Muscle of leg (tissue), 11 donors: ENCODE results near the gene SHISA5. TPM values are rescaled to one million over a fixed set of nuclear protein-coding genes. Genes with fewer than 3 reads are reported as not detected.
A peak's percentile ranks its signal among the peaks of the same experiment; 100 is the strongest.
"Not testable (repeated sequence)": the region's sequence is repeated elsewhere in the genome, so short reads cannot be mapped to it uniquely, and the experiment has no call there.

Source experiments
- DNase-seq: peaks from one replicate; pipeline ENCODE4 v3.0.0; 2013
- H3K27ac ChIP-seq: one replicate; pipeline ENCODE4 v1.5.1; 2013; ENCODE audit warnings: mild to moderate bottlenecking, low read length, control low read depth
- H3K27me3 ChIP-seq: one replicate; pipeline ENCODE4 v1.6.1; 2013; ENCODE audit warnings: low read length; ENCODE audit not compliant: control insufficient read depth, insufficient read depth
- H3K36me3 ChIP-seq: one replicate; pipeline ENCODE4 v1.6.1; 2013; ENCODE audit warnings: low read length; ENCODE audit not compliant: control insufficient read depth, insufficient read depth
- H3K4me1 ChIP-seq: one replicate; pipeline ENCODE4 v1.6.1; 2013; ENCODE audit warnings: low read length; ENCODE audit not compliant: control insufficient read depth, insufficient read depth
- H3K4me3 ChIP-seq: one replicate; pipeline ENCODE4 v1.5.1; 2013; ENCODE audit warnings: low read length, control low read depth
- H3K9me3 ChIP-seq: replicated peaks from 2 replicates; pipeline ENCODE4 v1.6.1; 2013; ENCODE audit warnings: low read depth, low read length; ENCODE audit not compliant: control insufficient read depth
- WGBS: methylation state at CpG from one replicate; pipeline ENCODE4 v1.1.5; 2013; ENCODE audit warnings: missing lambda C conversion rate; ENCODE audit not compliant: insufficient coverage; 5-methylcytosine and 5-hydroxymethylcytosine counted together
- polyA plus RNA-seq, 8 donors: library from polyadenylated mRNA; unstranded; fragments of 120-200 nt; gene quantifications; one replicate each; pipeline versions ENCODE4 v1.2.1 to v1.2.3, GENCODE V29; 2013; ENCODE audit warnings: inconsistent platforms in 1 of 8, low replicate concordance in 1 of 8; ENCODE audit not compliant: insufficient read length in 8 of 8, insufficient read depth in 1 of 8
- total RNA-seq: library from RNA; stranded (reverse); fragments of 120-200 nt; gene quantifications from one replicate; pipeline ENCODE4 v1.2.4, GENCODE V29; 2013

SHISA5 gene
- total and polyA plus RNA-seq, 9 donors: 55.1 to 91.3 (median 72.7) TPM

GRCh38 chr3:48486952-48487351 is 17.0 kb downstream of the SHISA5 start:
- Histone ChIP-seq H3K4me3 (no peak overlapping the region), H3K4me1 (no peaks in the 10 kb centered on the region), H3K9me3 (no peaks in the 10 kb centered on the region), H3K27ac (no peak overlapping the region), H3K27me3 (no peaks in the 10 kb centered on the region), H3K36me3 (peaks cover 2% of the 10 kb centered on the region)
- DNase-seq: no peak
- WGBS: no CpG with 5 or more reads among the region's 5 CpGs

GRCh38 chr3:48482822-48483221 is 21.2 kb downstream of the SHISA5 start:
- H3K36me3 ChIP-seq: not testable (repeated sequence)
- WGBS: 100% methylated on average over 2 of the region's 6 CpGs

GRCh38 chr3:48480891-48481290 is 23.1 kb downstream of the SHISA5 start:
- H3K4me3 ChIP-seq, DNase-seq, H3K27ac ChIP-seq, H3K9me3 ChIP-seq, H3K36me3 ChIP-seq, H3K4me1 ChIP-seq, H3K27me3 ChIP-seq: not testable (repeated sequence)
- WGBS: no CpG with 5 or more reads among the region's 11 CpGs

More at GRCh38 chr3:48482822-48483221, 21.2 kb downstream of the SHISA5 start:
- not testable (repeated sequence) for H3K4me1 ChIP-seq, H3K4me3 ChIP-seq, H3K27me3 ChIP-seq, DNase-seq, H3K27ac ChIP-seq, H3K9me3 ChIP-seq

- no peaks in the 10 kb centered on the region for H3K36me3 ChIP-seq
- no peaks in the 10 kb centered on the region for H3K27me3 ChIP-seq
- DNase-seq: no peak
- 86% methylated on average over 17 of the region's 19 CpGs for WGBS
- H3K9me3 ChIP-seq: no peaks in the 10 kb centered on the region
- H3K4me3 ChIP-seq: no peak overlapping the region
- no peak overlapping the region for H3K27ac ChIP-seq
- no peaks in the 10 kb centered on the region for H3K4me1 ChIP-seq
These were observed 25.1 kb downstream of the SHISA5 start for GRCh38 chr3:48478626-48479555.

GRCh38 chr3:48477959-48478520 is 25.9 kb downstream of the SHISA5 start:
- no peak overlapping the region for H3K4me3 ChIP-seq
- H3K4me1 ChIP-seq: peaks cover 7% of the 10 kb centered on the region
- H3K27ac ChIP-seq: no peak overlapping the region
- no peaks in the 10 kb centered on the region for H3K9me3 ChIP-seq
- H3K27me3 ChIP-seq: no peaks in the 10 kb centered on the region
- no peaks in the 10 kb centered on the region for H3K36me3 ChIP-seq
- DNase-seq: no peak
- 80% methylated on average over 5 of the region's 9 CpGs for WGBS

- Histone ChIP-seq H3K27me3 (no peaks in the 10 kb centered on the region), H3K36me3 (no peaks in the 10 kb centered on the region), H3K9me3 (no peaks in the 10 kb centered on the region), H3K4me3 (no peak overlapping the region), H3K4me1 (peaks cover 17% of the 10 kb centered on the region), H3K27ac (no peak overlapping the region)
- WGBS: 82% methylated on average over 9 of the region's 9 CpGs
- no peak for DNase-seq
These were observed 27.4 kb downstream of the SHISA5 start for GRCh38 chr3:48476426-48477053.

- Histone ChIP-seq H3K27me3 (no peaks in the 10 kb centered on the region), H3K4me1 (peaks cover 27% of the 10 kb centered on the region), H3K36me3 (peaks cover 2% of the 10 kb centered on the region), H3K27ac (no peak overlapping the region), H3K9me3 (no peaks in the 10 kb centered on the region), H3K4me3 (no peak overlapping the region)
- 81% methylated on average over 7 of the region's 11 CpGs for WGBS
- DNase-seq: no peak
These were observed 28.8 kb downstream of the SHISA5 start for GRCh38 chr3:48475188-48475587.

- H3K4me3 ChIP-seq: no peak overlapping the region
- no peak for DNase-seq
- no peaks in the 10 kb centered on the region for H3K27me3 ChIP-seq
- H3K4me1 ChIP-seq: peaks cover 32% of the 10 kb centered on the region
- no peaks in the 10 kb centered on the region for H3K9me3 ChIP-seq
- no peak overlapping the region for H3K27ac ChIP-seq
- WGBS: 60% methylated on average over 1 of the region's 4 CpGs
- peaks cover 8% of the 10 kb centered on the region for H3K36me3 ChIP-seq
These were observed 29.4 kb downstream of the SHISA5 start for GRCh38 chr3:48474619-48475018.

GRCh38 chr3:48474031-48474430 is 29.9 kb downstream of the SHISA5 start:
- not testable (repeated sequence) for DNase-seq, H3K27ac ChIP-seq, H3K9me3 ChIP-seq, H3K27me3 ChIP-seq, H3K4me3 ChIP-seq
- Histone ChIP-seq H3K4me1 (peaks cover 38% of the 10 kb centered on the region), H3K36me3 (peaks cover 14% of the 10 kb centered on the region)
- no CpG with 5 or more reads among the region's 4 CpGs for WGBS

GRCh38 chr3:48473617-48473952 is 30.4 kb downstream of the SHISA5 start:
- no peak for DNase-seq
- H3K27me3 ChIP-seq: no peaks in the 10 kb centered on the region
- H3K27ac ChIP-seq: peak overlapping the region; percentile 100
- 83% methylated on average over 1 of the region's 5 CpGs for WGBS
- H3K4me1 ChIP-seq: peaks cover 43% of the 10 kb centered on the region
- peaks cover 19% of the 10 kb centered on the region for H3K36me3 ChIP-seq
- no peak overlapping the region for H3K4me3 ChIP-seq
- no peaks in the 10 kb centered on the region for H3K9me3 ChIP-seq
